ENCODE results near the gene SCYGR8. TPM values are rescaled to one million over a fixed set of nuclear protein-coding genes. Genes with fewer than 3 reads are reported as not detected.
A peak's percentile ranks its signal among the peaks of the same experiment; 100 is the strongest.

SCYGR8 gene
- total and polyA plus RNA-seq, 2 experiments from 2014 or later, result not detected

DNA sequence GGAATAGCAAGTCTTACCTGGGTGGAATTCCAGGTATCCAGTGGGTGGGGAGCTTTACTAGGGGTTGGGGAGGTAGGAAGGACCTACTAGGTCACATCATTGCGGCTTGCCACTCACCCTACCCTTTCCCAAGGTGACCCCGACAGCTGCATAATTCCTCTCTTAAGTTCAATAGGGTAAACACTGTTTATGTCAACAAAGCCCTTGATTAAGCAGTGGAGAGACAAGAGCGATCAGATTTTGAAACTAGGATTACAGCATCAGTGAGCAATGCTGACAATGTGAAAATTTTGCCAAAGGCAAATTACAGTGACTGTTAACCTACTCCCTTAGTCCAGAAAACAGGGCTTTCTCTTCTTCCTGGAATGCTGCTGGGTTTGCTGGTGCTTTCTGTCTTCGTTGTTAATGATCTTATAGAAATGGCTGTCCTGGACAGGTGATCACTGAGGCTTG, 42.4 kb upstream of the SCYGR8 start:
- no peaks in the 10 kb centered on the region for H4K20me1 ChIP-seq (ENCODE audit: insufficient read depth, poor library complexity, severe bottlenecking)
- H3K4me3 ChIP-seq, result no peak overlapping the region
- H3K79me2 ChIP-seq, result peaks cover 3% of the 10 kb centered on the region
- no peak overlapping the region for H2AFZ ChIP-seq
- no peaks in the 10 kb centered on the region for H3K36me3 ChIP-seq (replicated peaks; ENCODE audit: insufficient read depth, low read depth)
- no peaks in the 10 kb centered on the region for H3K9me2 ChIP-seq (replicated peaks; ENCODE audit: insufficient read depth)
- no peaks in the 10 kb centered on the region for H3K9me3 ChIP-seq (ENCODE audit: low read depth)
- peaks cover 18% of the 10 kb centered on the region for H3K4me1 ChIP-seq (ENCODE audit: insufficient read depth)
- DNase-seq (ENCODE audit: low spot score), result peak; percentile 42
- no peaks in the 10 kb centered on the region for H3K27me3 ChIP-seq
- H3K4me2 ChIP-seq, result peak overlapping the region; percentile 30
- TF ChIP-seq, protein P1, sequence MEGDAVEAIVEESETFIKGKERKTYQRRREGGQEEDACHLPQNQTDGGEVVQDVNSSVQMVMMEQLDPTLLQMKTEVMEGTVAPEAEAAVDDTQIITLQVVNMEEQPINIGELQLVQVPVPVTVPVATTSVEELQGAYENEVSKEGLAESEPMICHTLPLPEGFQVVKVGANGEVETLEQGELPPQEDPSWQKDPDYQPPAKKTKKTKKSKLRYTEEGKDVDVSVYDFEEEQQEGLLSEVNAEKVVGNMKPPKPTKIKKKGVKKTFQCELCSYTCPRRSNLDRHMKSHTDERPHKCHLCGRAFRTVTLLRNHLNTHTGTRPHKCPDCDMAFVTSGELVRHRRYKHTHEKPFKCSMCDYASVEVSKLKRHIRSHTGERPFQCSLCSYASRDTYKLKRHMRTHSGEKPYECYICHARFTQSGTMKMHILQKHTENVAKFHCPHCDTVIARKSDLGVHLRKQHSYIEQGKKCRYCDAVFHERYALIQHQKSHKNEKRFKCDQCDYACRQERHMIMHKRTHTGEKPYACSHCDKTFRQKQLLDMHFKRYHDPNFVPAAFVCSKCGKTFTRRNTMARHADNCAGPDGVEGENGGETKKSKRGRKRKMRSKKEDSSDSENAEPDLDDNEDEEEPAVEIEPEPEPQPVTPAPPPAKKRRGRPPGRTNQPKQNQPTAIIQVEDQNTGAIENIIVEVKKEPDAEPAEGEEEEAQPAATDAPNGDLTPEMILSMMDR (IDR thresholded peaks at IDR 0.05; ENCODE audit: poor library complexity), result no peak
- no peak for TF ChIP-seq EZH2 (IDR thresholded peaks at IDR 0.05; ENCODE audit: borderline replicate concordance)
- no peak for TF ChIP-seq EZH2phosphoT487 (IDR thresholded peaks at IDR 0.05; ENCODE audit: low read depth, severe bottlenecking, unreplicated experiment)
- H3K27ac ChIP-seq, result peak overlapping the region; percentile 81
- 23% methylated on average over 4 of the region's 4 CpGs for WGBS (ENCODE audit: low lambda C conversion rate, missing lambda C conversion rate)

DNA sequence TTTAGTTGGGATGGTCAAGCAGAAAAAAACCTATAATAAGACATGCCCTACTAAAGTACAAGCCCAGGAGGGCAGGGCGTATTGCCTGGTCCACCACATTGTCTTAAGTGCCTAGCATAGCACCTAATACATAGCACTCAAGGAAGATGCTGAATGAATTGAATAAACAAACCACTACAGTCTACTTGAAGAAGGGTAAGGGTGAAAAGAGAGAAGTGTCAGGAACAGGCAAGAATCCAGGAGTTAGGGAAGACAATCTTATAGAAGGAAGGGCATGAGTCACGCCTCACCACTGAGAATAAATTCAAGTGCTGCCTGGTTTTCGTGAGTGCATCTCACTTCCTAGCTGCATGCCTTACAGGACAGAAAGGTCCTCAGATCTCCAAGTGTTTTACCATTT, 41.7 kb upstream of the SCYGR8 start:
- peak overlapping the region; percentile 81 for H3K27ac ChIP-seq
- H3K4me3 ChIP-seq, result no peak overlapping the region
- no peaks in the 10 kb centered on the region for H3K36me3 ChIP-seq (replicated peaks; ENCODE audit: insufficient read depth, low read depth)
- 88% methylated on average over 3 of the region's 3 CpGs for WGBS (ENCODE audit: low lambda C conversion rate, missing lambda C conversion rate)
- no peaks in the 10 kb centered on the region for H3K9me2 ChIP-seq (replicated peaks; ENCODE audit: insufficient read depth)
- no peaks in the 10 kb centered on the region for H3K9me3 ChIP-seq (ENCODE audit: low read depth)
- H2AFZ ChIP-seq, result no peak overlapping the region
- H3K4me2 ChIP-seq, result no peak overlapping the region
- no peaks in the 10 kb centered on the region for H3K27me3 ChIP-seq
- H4K20me1 ChIP-seq (ENCODE audit: insufficient read depth, poor library complexity, severe bottlenecking), result no peaks in the 10 kb centered on the region
- no peak for DNase-seq (ENCODE audit: low spot score)
- no peak for TF ChIP-seq EZH2phosphoT487 (IDR thresholded peaks at IDR 0.05; ENCODE audit: low read depth, severe bottlenecking, unreplicated experiment)
- TF ChIP-seq, protein P1 (IDR thresholded peaks at IDR 0.05; ENCODE audit: poor library complexity), result no peak
- TF ChIP-seq EZH2 (IDR thresholded peaks at IDR 0.05; ENCODE audit: borderline replicate concordance), result no peak
- H3K4me1 ChIP-seq (ENCODE audit: insufficient read depth), result peaks cover 18% of the 10 kb centered on the region
- H3K79me2 ChIP-seq, result peaks cover 3% of the 10 kb centered on the region

DNA sequence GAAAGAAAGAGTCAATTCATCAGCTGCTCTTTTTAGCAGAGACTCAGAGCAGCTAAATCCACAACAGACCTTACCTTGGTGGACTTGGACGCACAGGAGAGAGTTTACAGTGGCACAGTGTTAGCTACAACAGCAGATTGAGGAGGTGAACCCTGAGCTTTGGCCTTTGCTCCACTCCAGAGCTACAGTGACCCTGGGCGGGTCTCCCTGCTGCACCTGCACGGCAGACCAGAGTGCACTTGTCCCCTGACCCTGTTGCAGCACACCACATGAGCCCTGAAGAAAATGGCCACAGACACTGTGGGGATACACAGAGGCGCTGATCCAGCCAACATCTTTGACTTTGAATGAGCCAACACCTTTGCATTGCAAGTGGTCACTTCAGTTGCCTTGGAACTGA, 38.8 kb upstream of the SCYGR8 start:
- 67% methylated on average over 4 of the region's 4 CpGs for WGBS (ENCODE audit: low lambda C conversion rate, missing lambda C conversion rate)
- H3K9me3 ChIP-seq (ENCODE audit: low read depth), result no peaks in the 10 kb centered on the region
- no peaks in the 10 kb centered on the region for H3K9me2 ChIP-seq (replicated peaks; ENCODE audit: insufficient read depth)
- H3K4me3 ChIP-seq, result no peak overlapping the region
- H3K4me1 ChIP-seq (ENCODE audit: insufficient read depth), result peaks cover 17% of the 10 kb centered on the region
- no peaks in the 10 kb centered on the region for H3K36me3 ChIP-seq (replicated peaks; ENCODE audit: insufficient read depth, low read depth)
- H3K4me2 ChIP-seq, result no peak overlapping the region
- no peak overlapping the region for H2AFZ ChIP-seq
- H3K27me3 ChIP-seq, result no peaks in the 10 kb centered on the region
- H3K27ac ChIP-seq, result peak overlapping the region; percentile 37
- no peaks in the 10 kb centered on the region for H4K20me1 ChIP-seq (ENCODE audit: insufficient read depth, poor library complexity, severe bottlenecking)
- TF ChIP-seq, protein P1 (IDR thresholded peaks at IDR 0.05; ENCODE audit: poor library complexity), result no peak
- peaks cover 20% of the 10 kb centered on the region for H3K79me2 ChIP-seq
- peak; percentile 23 for DNase-seq (ENCODE audit: low spot score)

DNA sequence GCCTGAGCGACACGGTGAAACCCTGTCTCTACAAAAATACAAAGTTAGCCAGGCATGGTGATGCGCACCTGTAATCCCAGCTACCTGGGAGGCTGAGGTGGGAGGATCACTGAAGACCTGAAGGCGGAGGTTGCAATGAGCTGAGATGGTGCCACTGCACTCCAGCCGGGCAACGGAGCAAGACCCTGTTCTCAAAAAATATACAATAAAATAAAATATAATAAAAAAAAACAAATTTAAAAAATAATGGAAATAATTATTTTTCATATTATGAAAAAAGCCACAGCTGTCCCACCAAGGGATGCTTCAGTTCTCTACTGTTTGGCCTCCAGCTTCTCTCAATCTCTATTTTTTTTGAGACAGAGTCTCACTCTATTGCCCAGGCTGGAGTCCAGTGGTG, 38.3 kb upstream of the SCYGR8 start:
- Histone ChIP-seq H3K4me2 (no peak overlapping the region), H3K27ac (peak overlapping the region; percentile 37), H3K27me3 (no peaks in the 10 kb centered on the region), H3K9me2 (replicated peaks; ENCODE audit: insufficient read depth) (no peaks in the 10 kb centered on the region), H3K4me3 (no peak overlapping the region), H4K20me1 (ENCODE audit: insufficient read depth, poor library complexity, severe bottlenecking) (no peaks in the 10 kb centered on the region), H2AFZ (no peak overlapping the region), H3K4me1 (ENCODE audit: insufficient read depth) (peaks cover 14% of the 10 kb centered on the region), H3K36me3 (replicated peaks; ENCODE audit: insufficient read depth, low read depth) (no peaks in the 10 kb centered on the region), H3K9me3 (ENCODE audit: low read depth) (no peaks in the 10 kb centered on the region), H3K79me2 (peaks cover 25% of the 10 kb centered on the region)
- no peak for TF ChIP-seq EZH2 (IDR thresholded peaks at IDR 0.05; ENCODE audit: borderline replicate concordance)
- TF ChIP-seq, protein P1 (IDR thresholded peaks at IDR 0.05; ENCODE audit: poor library complexity), result no peak
- no peak for TF ChIP-seq EZH2phosphoT487 (IDR thresholded peaks at IDR 0.05; ENCODE audit: low read depth, severe bottlenecking, unreplicated experiment)
- DNase-seq (ENCODE audit: low spot score), result no peak
- WGBS (ENCODE audit: low lambda C conversion rate, missing lambda C conversion rate), result 81% methylated on average over 6 of the region's 6 CpGs
